ENCODE measurements around the gene GNG7. TPM values are rescaled to one million over a fixed set of nuclear protein-coding genes. Genes with fewer than 3 reads are reported as not detected.

GNG7 gene
- polyA plus RNA-seq, 4 donors = 0.99 to 3.5 (median 2.6) TPM; not detected in 1

GRCh38 chr19:2731181-2731995 is 28.9 kb upstream of the GNG7 start:
- Histone ChIP-seq H3K27me3 (ENCODE audit: control insufficient read depth in 3 of 3, insufficient read depth in 3 of 3, low read length in 3 of 3) (peaks cover 0 to 16% (median 4%) of the 10 kb centered on the region in 3 donors), H3K36me3 (ENCODE audit: control insufficient read depth in 3 of 3, insufficient read depth in 2 of 3, low read depth in 1 of 3, low read length in 3 of 3) (peaks cover 0 to 43% (median 4%) of the 10 kb centered on the region in 3 donors), H3K4me1 (ENCODE audit: control insufficient read depth in 3 of 3, insufficient read depth in 2 of 3, low read depth in 1 of 3, low read length in 2 of 3) (no peaks in the 10 kb centered on the region), H3K9me3 (ENCODE audit: control insufficient read depth in 2 of 2, insufficient read depth in 1 of 2, low read depth in 1 of 2, low read length in 1 of 2) (peaks cover 0 to 6% of the 10 kb centered on the region in 2 donors), H3K4me3 (ENCODE audit: low read depth in 1 of 3, low read length in 3 of 3) (no peak overlapping the region), H3K27ac (ENCODE audit: low read depth in 1 of 3, low read length in 2 of 3) (no peak overlapping the region)
- FAIRE-seq (no peak), DNase-seq (no peak)
- 87 to 92% (median 88%) methylated on average over 34 to 41 of the region's 41 CpGs for WGBS, 3 donors

DNA sequence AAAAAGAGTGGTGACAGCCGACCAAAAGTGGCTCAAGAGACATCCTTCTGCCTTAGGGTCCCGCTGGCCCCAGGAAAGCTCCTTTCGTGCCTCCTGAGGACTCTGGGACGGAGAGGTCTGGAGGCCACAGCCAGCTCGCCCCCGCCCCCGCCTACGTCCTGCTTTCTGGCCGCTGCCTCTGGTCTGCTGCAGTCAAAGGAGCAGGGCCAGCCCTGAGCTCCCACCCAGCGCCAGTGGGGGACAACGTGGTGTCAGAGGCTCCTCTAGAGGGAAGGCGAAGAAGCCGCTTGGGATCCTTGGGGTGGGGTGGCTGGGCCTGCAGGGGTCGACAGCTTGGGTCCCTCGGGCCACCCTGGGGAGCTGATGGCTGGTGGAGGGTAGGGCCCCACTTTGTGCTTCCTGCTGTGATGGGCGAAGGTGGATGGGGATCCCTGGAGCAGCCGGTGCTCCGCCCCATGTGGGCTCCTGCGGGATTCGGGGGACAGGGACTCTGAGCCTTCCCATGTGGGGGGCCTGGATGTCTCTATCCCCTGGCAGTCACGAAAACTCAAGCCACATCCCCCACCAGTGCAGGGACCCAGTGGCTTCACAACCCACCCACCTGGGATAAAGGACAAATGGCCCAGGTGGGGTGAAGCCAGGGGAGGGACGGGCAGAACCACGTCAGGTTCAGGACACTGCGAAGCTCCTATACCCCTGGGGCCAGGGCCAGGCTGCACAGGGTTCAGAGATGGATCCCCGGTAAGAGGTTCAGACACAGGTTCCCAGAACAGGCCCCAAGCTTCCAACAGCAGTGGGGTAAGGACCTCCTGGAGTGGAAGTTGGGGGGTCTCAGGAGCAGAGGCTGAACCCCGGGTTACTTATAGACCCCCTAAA is 27.7 kb upstream of the GNG7 start:
- Histone ChIP-seq H3K9me3 (ENCODE audit: control insufficient read depth in 2 of 2, insufficient read depth in 1 of 2, low read depth in 1 of 2, low read length in 1 of 2) (peaks cover 0 to 2% of the 10 kb centered on the region in 2 donors), H3K4me1 (ENCODE audit: control insufficient read depth in 3 of 3, insufficient read depth in 2 of 3, low read depth in 1 of 3, low read length in 2 of 3) (no peaks in the 10 kb centered on the region), H3K27me3 (ENCODE audit: control insufficient read depth in 3 of 3, insufficient read depth in 3 of 3, low read length in 3 of 3) (peaks cover 0 to 22% (median 4%) of the 10 kb centered on the region in 3 donors), H3K36me3 (ENCODE audit: control insufficient read depth in 3 of 3, insufficient read depth in 2 of 3, low read depth in 1 of 3, low read length in 3 of 3) (peaks cover 0 to 31% (median 4%) of the 10 kb centered on the region in 3 donors), H3K4me3 (ENCODE audit: low read depth in 1 of 3, low read length in 3 of 3) (no peak overlapping the region), H3K27ac (ENCODE audit: low read depth in 1 of 3, low read length in 2 of 3) (no peak overlapping the region)
- WGBS, 3 donors = 80 to 88% (median 86%) methylated on average over 23 to 26 of the region's 26 CpGs
- FAIRE-seq (no peak), DNase-seq (no peak)

- WGBS, 3 donors = 80 to 83% (median 82%) methylated on average over 23 of the region's 23 CpGs
- DNase-seq = no peak
- Histone ChIP-seq H3K4me1 (ENCODE audit: control insufficient read depth in 3 of 3, insufficient read depth in 2 of 3, low read depth in 1 of 3, low read length in 2 of 3) (no peaks in the 10 kb centered on the region), H3K27me3 (ENCODE audit: control insufficient read depth in 3 of 3, insufficient read depth in 3 of 3, low read length in 3 of 3) (peaks cover 0 to 25% (median 4%) of the 10 kb centered on the region in 3 donors), H3K9me3 (ENCODE audit: control insufficient read depth in 2 of 2, insufficient read depth in 1 of 2, low read depth in 1 of 2, low read length in 1 of 2) (peaks cover 0 to 2% of the 10 kb centered on the region in 2 donors), H3K36me3 (ENCODE audit: control insufficient read depth in 3 of 3, insufficient read depth in 2 of 3, low read depth in 1 of 3, low read length in 3 of 3) (peaks cover 0 to 18% (median 0%) of the 10 kb centered on the region in 3 donors), H3K4me3 (ENCODE audit: low read depth in 1 of 3, low read length in 3 of 3) (no peak overlapping the region), H3K27ac (ENCODE audit: low read depth in 1 of 3, low read length in 2 of 3) (no peak overlapping the region)
- no peak for FAIRE-seq
Measured at GRCh38 chr19:2728783-2729387, 26.4 kb upstream of the GNG7 start.

- peaks cover 0 to 2% of the 10 kb centered on the region in 2 donors for H3K9me3 ChIP-seq (ENCODE audit: control insufficient read depth in 2 of 2, insufficient read depth in 1 of 2, low read depth in 1 of 2, low read length in 1 of 2)
- H3K27me3 ChIP-seq (ENCODE audit: control insufficient read depth in 3 of 3, insufficient read depth in 3 of 3, low read length in 3 of 3) = peaks cover 4 to 36% (median 8%) of the 10 kb centered on the region in 3 donors
- 59 to 66% (median 63%) methylated on average over 16 of the region's 16 CpGs for WGBS, 3 donors
- H3K36me3 ChIP-seq (ENCODE audit: control insufficient read depth in 3 of 3, insufficient read depth in 2 of 3, low read depth in 1 of 3, low read length in 3 of 3) = peaks cover 0 to 10% (median 0%) of the 10 kb centered on the region in 3 donors
- DNase-seq (no peak), FAIRE-seq (no peak)
- H3K4me1 ChIP-seq (ENCODE audit: control insufficient read depth in 3 of 3, insufficient read depth in 2 of 3, low read depth in 1 of 3, low read length in 2 of 3) = no peaks in the 10 kb centered on the region
- no peak overlapping the region for H3K4me3 ChIP-seq (ENCODE audit: low read depth in 1 of 3, low read length in 3 of 3)
- H3K27ac ChIP-seq (ENCODE audit: low read depth in 1 of 3, low read length in 2 of 3) = no peak overlapping the region
Measured at GRCh38 chr19:2727640-2727944, 25.1 kb upstream of the GNG7 start.

DNA sequence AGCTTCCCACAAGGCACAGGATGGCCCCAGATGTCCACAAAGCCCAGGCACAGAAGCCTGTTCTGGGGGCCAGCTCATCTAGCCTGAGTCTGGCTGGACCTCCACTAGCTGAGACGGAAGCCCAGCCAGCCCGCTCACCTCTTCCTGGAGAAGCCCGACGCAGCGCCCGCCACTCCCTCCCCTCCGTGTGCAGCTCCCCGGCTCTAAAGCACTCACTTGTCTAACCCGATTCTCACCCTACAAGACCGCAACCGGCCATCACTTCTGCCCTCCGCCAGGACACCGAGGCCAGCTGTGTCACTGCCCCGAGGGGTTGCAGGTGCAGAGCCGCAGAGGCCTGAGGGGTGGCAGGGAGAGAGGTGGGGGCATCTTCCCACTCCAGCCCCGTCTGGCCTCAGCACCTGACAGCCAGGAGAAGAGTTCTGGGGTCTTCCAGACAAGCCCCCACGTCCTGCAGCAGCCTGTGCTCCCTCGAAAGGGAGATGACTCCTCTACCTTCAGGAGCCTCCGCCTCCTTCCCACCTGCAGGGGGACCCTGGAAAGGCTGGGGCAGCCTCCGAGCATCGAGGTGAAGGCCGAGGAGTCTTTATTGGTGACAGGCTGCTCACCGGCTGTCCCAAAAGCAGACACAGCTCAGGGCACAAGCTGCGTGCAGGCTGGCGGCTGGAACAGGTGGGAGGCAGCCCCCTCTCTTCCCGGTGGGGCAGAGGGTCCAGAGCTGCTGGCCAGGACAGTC is 24.6 kb upstream of the GNG7 start:
- no peak for DNase-seq
- FAIRE-seq = no peak
- WGBS, 3 donors = 18 to 24% (median 19%) methylated on average over 23 to 26 of the region's 26 CpGs

DNA sequence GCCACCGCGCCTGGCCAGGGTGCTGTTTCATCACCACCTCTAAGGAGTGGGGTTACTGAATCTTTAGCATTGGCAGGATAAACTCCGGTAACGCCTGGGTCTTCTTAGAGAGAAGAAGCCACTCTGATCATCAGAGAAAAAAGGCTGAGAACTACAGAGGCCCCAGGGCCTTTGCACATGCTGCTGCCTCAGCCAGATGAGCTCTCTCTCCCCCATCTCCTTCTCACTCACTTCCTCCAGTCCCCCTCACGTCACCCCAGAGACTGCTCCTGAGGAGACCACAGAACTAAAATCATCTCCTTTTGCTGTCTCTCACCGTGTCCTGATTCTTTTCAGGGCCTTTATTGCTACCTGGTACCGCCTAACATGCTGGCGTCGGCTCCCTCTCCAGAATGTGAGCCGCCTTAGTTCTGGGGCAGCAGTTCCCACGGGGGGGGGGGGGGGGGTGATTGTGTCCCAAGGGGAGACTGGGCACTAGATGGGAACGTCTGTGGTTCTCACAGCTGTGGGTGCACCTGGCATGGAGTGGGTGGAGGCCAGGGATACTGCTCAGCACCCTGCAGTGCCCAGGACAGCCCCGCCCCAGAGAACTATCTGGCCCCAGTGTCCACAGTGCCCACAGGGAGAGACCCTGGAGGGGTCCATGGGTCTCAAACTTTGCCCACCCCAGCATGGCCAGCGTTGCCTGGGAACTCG is 23.8 kb upstream of the GNG7 start:
- WGBS, 3 donors = 67 to 78% (median 76%) methylated on average over 13 to 15 of the region's 15 CpGs
- no peak overlapping the region for H3K27ac ChIP-seq (ENCODE audit: low read depth in 1 of 3, low read length in 2 of 3)
- no peaks in the 10 kb centered on the region for H3K36me3 ChIP-seq (ENCODE audit: control insufficient read depth in 3 of 3, insufficient read depth in 2 of 3, low read depth in 1 of 3, low read length in 3 of 3)
- H3K4me3 ChIP-seq (ENCODE audit: low read depth in 1 of 3, low read length in 3 of 3) = no peak overlapping the region
- no peak for DNase-seq
- H3K9me3 ChIP-seq (ENCODE audit: control insufficient read depth in 2 of 2, insufficient read depth in 1 of 2, low read depth in 1 of 2, low read length in 1 of 2) = peaks cover 0 to 2% of the 10 kb centered on the region in 2 donors
- H3K4me1 ChIP-seq (ENCODE audit: control insufficient read depth in 3 of 3, insufficient read depth in 2 of 3, low read depth in 1 of 3, low read length in 2 of 3) = no peaks in the 10 kb centered on the region
- peaks cover 9 to 48% (median 14%) of the 10 kb centered on the region in 3 donors for H3K27me3 ChIP-seq (ENCODE audit: control insufficient read depth in 3 of 3, insufficient read depth in 3 of 3, low read length in 3 of 3)
- FAIRE-seq = no peak

More for the DNA sequence above, 24.6 kb upstream of the GNG7 start:
- Histone ChIP-seq H3K27me3 (ENCODE audit: control insufficient read depth in 3 of 3, insufficient read depth in 3 of 3, low read length in 3 of 3) (peaks cover 8 to 41% (median 12%) of the 10 kb centered on the region in 3 donors), H3K27ac (ENCODE audit: low read depth in 1 of 3, low read length in 2 of 3) (no peak overlapping the region), H3K36me3 (ENCODE audit: control insufficient read depth in 3 of 3, insufficient read depth in 2 of 3, low read depth in 1 of 3, low read length in 3 of 3) (peaks cover 0 to 7% (median 0%) of the 10 kb centered on the region in 3 donors), H3K4me3 (ENCODE audit: low read depth in 1 of 3, low read length in 3 of 3) (no peak overlapping the region), H3K9me3 (ENCODE audit: control insufficient read depth in 2 of 2, insufficient read depth in 1 of 2, low read depth in 1 of 2, low read length in 1 of 2) (peaks cover 0 to 2% of the 10 kb centered on the region in 2 donors), H3K4me1 (ENCODE audit: control insufficient read depth in 3 of 3, insufficient read depth in 2 of 3, low read depth in 1 of 3, low read length in 2 of 3) (no peaks in the 10 kb centered on the region)

DNA sequence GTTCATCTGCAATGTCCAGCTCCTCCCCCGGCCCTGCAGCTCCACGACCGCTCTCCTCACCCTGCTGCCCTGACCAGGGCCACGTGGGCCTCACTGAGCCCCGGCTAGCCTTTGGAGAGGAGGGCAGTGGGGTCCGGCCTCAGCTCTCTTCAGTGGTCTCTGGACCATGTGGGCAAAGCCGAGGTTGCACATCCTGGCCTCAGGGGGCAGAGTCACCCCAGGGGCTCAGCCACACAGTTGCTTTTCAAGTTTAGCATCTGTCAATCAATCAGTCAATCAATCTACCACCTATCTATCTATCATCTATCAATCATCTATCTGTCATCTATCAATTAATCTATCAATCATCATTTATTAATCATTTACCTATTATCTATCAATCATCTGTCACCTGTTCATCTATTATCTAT is 21.7 kb upstream of the GNG7 start:
- 51 to 57% (median 53%) methylated on average over 7 of the region's 7 CpGs for WGBS, 3 donors
- FAIRE-seq (no peak), DNase-seq (no peak)
- Histone ChIP-seq H3K36me3 (ENCODE audit: control insufficient read depth in 3 of 3, insufficient read depth in 2 of 3, low read depth in 1 of 3, low read length in 3 of 3) (no peaks in the 10 kb centered on the region), H3K4me3 (ENCODE audit: low read depth in 1 of 3, low read length in 3 of 3) (no peak overlapping the region), H3K27me3 (ENCODE audit: control insufficient read depth in 3 of 3, insufficient read depth in 3 of 3, low read length in 3 of 3) (peaks cover 9 to 63% (median 14%) of the 10 kb centered on the region in 3 donors), H3K27ac (ENCODE audit: low read depth in 1 of 3, low read length in 2 of 3) (no peak overlapping the region), H3K9me3 (ENCODE audit: control insufficient read depth in 2 of 2, insufficient read depth in 1 of 2, low read depth in 1 of 2, low read length in 1 of 2) (no peaks in the 10 kb centered on the region), H3K4me1 (ENCODE audit: control insufficient read depth in 3 of 3, insufficient read depth in 2 of 3, low read depth in 1 of 3, low read length in 2 of 3) (no peaks in the 10 kb centered on the region)

Data from small intestine (tissue), 7 donors.